Non-pigmented ciliary epithelial cell (primary cell): ENCODE data around the gene AKR7A3.
A peak's percentile ranks its signal among the peaks of the same experiment; 100 is the strongest.

ENCODE experiments used
- DNase-seq: peaks from one replicate; pipeline ENCODE4 v3.0.0-alpha.2; 2010; ENCODE audit warnings: low read depth

AKR7A3 gene

DNA sequence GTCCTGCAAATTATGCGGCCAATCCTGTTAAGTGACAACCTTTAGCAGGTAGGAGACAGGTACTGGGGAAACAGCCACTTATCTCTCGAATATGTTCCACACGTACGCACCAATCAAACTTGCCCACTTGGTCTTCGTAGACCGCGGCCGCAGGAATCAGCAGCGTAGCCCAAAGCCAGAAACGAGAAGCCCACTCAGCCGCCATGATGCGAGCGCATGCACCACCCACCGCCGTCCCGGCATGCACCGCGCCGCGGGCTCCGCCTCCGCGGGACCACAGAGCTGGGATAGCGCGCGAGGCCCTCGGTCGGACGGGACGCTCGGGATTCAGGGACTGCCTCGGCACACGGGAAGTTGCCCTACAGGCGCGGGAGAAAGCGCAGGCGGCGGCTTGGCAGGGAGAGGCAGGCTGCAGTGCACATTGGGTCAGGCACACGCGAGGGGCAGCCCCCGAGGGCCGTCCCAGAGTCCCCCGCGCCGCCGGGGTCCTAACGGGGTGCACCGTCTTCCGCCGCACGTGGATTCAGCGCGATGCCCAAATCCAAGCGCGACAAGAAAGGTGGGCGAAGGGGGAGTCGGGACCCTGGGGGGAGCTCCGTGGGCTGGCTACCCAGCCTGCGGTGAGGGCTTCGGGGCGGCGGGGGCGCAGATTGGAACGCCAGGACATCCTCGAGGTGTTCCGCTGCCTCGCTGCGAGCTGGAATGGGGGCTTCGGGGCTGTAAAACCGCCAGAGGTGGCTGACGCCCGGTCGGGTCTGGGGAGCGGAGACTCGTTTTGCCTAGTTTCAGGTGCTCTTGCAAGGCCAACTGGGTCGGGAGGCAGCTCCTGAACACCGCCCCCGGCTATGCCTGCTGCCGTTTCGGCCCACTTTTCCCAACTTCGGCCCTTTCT, 37.0 kb downstream of the AKR7A3 start, which contains the start of the genes EMC1 and MRTO4:
EMC1 (minus strand) TSS at position 220 of the 892 bp plus-strand sequence; CDS start at position 205, 15 bp downstream.
MRTO4 (plus strand) TSS at position 501 of the 892 bp plus-strand sequence; CDS start at position 532, 31 bp downstream.
- peak; percentile 32 for DNase-seq

- DNase-seq = no peak
These were observed 37.8 kb downstream of the AKR7A3 start for GRCh38 chr1:19250629-19251304.

DNA sequence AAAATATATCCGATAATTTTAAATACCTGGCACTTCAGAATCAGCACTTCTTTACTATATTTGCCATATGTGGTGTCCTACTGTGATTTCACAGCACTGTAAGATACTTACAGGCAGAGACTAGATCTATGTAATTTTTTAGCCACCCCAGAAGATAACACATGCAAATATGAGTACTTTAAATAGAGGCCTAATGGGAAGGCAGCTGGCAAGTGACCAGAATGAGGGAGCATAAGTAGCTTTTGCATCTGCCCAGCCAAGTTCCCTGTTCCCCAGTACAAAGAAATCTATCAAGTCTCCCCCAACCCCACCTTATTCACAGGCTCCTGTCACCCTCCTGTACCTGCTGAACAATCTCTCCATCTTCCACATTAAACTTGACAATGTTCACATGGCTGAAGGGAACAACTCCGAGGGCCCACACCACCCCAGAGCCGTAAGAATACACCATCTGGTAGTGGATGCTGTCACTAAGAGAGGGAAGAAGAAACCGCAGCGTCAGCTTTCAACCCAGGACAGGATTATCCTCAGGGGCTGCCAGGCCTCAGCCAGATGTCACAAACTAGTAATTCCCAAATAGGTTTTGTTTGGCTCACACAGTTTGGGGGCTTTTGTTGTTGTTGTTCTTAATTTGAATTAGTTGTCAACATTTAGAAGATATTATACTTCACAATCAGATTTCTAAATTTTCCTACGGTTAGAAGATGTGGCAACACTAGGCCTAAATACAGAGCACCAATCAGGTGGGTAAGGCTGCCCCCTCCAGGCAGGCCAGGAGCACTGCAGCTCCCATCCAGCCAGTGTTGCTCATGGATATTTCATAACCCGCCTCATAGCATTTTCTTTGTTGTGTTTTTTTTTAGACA, 47.7 kb downstream of the AKR7A3 start:
- DNase-seq = no peak

DNA sequence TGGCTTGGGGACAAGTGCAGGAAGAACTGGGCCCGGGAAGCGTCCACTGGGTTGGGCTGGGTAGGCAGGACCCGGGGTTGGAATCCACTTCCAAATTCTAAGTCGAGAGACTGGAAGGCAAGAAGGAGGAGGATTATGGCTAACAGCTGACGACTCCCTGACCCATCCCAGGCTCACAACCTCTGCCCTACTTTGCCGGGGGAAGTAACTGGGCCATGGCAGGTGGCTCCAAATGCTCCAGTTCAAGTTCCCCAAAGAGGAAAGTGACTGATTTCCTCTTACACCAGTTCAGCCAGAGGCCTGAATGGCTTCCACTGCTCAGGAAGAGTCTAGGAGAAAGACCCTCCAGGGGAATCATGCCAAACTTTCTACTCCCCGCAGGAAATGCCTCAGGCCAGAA, 48.7 kb downstream of the AKR7A3 start:
- no peak for DNase-seq

DNA sequence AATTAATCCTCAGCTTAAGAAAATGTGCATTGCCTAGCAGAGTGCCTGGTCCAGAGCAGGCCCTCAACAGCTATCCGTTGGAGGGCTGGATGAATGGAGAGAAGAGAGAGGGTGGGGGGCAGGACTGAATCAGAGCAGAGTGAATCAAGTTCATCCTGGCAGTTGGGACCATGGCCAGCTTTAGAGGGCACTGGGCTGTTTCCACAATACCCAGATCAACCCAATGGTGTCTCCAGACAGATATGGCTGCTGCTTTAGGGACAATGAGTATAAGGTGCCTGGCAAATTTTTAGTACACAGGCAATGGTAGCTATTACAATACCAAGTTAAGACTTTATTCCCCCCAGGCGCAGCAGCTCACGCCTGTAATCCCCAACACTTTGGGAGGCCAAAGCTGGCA, 54.3 kb downstream of the AKR7A3 start:
- no peak for DNase-seq
